Stimulated activated CD4-positive, alpha-beta T cell treated with anti-CD3 and anti-CD28 coated beads, Interleukin-4, amount 100 ng/mL, for 24 hours (primary cell): ENCODE measurements around the gene AMMECR1.
"Not testable (repeated sequence)": the region's sequence is repeated elsewhere in the genome, so short reads cannot be mapped to it uniquely, and the experiment has no call there.

Experiments used
- DNase-seq: peaks from one replicate; pipeline ENCODE4 v3.0.0-alpha.2; 2020

Gene AMMECR1

DNA sequence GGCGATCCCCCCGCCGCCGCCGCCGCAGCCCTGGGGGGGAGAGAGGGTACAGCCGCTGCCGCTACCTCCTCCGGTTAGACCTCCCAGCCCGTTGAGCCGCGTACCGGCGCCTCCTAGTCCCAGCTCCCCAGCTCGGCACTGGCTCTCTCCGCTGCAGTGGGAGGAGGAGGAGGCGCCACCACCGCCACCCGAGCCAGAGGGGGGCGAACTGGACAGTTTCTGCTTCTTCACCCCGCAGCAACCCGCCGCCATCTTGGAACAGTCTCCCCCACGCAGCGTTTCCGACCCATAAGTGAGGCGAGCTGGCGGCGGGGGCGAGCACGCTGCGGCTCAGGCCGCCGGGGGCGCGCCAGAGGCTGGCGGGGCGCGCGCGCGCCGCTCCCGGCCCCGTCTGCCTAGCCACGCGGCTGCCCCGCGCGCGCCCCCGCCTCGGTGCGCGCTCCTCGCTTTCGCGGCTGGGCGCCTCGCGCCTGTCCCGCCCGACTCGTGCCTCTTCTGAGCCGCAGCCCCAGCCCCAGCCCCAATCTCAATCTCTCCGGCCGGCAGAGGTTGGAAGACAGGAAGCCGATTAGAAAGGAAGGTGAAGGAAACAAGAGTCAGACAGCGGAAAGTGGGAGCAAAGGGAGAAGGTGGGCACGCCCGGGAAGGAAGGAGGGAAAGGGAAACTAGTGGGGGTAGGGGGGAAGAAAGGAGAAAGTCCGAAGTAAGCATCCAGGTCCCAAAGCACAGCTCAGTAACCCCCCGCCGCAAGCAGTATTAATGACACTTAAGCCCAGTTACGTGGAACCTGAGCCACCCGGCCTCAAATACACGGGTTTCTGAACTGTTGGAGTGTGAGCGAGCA lies at the start of gene AMMECR1:
TSS of gene AMMECR1 (minus strand) at position 266 of the 844 bp plus-strand sequence. CDS start at position 252, 14 bp downstream.
- DNase-seq, result peak; percentile 80

DNA sequence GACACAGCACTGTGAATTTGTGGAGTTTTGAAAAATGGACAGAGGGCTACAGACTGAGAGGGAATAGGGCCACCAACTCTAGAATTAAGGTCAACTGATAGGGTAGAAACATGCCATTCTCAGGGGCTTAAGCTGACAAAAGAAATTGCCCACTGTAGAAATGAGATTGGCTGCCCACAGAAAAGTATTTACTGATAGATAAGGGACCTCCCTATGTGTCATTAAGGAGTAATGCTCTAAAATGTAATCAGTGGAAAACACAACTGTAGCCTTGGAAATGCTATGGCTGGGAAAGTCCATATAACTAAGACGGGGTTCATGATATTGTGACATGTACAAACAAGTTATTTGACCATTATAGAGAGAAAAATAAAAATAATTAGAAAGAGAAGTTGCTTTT lies 45.4 kb upstream of the AMMECR1 start:
- no peak for DNase-seq

DNA sequence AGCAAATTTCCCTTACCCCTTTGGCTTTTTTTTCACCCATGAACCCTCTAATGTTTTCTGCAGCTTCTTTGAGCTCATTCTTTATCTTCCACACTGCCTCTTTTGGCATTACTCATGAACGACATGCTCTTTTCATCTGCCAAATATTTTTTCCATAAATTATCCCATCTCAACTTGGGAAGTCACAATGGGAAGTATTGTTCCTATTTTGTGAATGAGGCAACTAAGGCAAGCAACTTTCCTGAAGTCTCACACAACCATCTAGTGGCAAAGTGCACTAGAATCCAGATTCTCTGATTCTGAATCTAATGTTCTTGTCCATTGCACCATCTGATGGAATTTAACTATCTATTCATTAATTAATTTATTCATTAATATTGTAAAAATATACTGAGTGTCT lies 41.4 kb upstream of the AMMECR1 start:
- DNase-seq, result no peak

GRCh38 chrX:110358548-110358947 lies 40.7 kb upstream of the AMMECR1 start, which contains the start of gene RTL9:
Gene RTL9, plus strand, starts transcription at chrX:110358848. Its CDS starts 91,770 bp downstream, at chrX:110450618.
- no peak for DNase-seq

DNA sequence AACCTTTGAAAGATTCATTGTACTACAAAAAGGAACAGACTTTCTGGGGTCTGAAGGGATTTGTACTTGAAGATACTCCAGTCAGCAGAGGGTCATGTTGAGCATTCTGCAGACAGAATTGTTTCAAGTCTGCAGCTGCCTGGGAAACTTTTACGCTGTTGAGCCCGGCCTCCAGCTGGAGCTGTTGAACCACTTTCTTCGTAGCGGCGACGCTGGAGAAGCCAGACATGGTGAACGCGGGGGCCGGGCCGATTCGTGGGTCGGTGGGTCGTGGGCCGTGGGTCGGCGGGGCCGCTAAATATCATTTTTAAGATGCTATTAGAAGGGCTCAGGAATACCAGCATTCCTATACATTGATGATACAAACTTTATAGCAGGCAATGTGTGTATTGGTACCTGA lies 28.8 kb upstream of the AMMECR1 start:
- no peak for DNase-seq

GRCh38 chrX:110341189-110342035 lies 23.5 kb upstream of the AMMECR1 start:
- peak; percentile 3 for DNase-seq

- no peak for DNase-seq
Observed at GRCh38 chrX:110338935-110339334, 21.1 kb upstream of the AMMECR1 start.

DNA sequence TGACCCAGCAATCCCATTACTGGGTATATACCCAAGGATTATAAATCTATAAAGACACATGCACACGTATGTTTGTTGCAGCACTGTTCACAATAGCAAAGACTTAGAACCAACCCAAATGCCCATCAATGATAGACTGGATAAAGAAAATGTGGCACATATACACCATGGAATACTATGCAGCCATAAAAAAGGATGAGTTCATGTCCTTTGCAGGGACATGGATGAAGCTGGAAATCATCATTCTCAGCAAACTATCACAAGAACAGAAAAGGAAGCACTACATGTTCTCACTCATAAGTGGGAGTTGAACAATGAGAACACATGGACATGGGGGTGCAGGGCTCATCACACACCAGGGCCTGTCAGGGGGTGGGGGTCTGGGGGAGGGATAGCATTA lies 15.6 kb upstream of the AMMECR1 start:
- DNase-seq, result not testable (repeated sequence)

GRCh38 chrX:110331444-110332030 lies 13.7 kb upstream of the AMMECR1 start:
- no peak for DNase-seq

- DNase-seq, result not testable (repeated sequence)
Observed at GRCh38 chrX:110328613-110329012, 10.7 kb upstream of the AMMECR1 start.

GRCh38 chrX:110327336-110327735 lies 9.5 kb upstream of the AMMECR1 start:
- no peak for DNase-seq

DNA sequence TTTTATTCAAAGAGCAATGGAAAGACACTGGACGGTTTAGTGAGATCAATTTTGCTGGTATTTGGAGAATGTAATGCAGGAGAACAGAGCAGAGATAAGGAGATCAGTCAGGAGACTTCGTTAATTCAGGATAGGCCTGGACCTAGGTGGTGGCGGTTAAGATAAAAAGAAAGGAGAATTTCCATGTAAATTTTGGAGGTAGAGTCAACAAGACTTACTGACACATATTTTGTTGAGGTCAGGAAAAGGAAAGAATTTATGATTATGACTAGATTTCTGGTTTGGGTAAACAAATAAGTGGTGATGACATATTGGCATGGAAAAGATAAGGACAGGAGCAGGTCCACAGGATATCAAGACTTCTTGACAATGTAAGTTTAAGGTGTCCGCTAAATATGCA lies 8.8 kb upstream of the AMMECR1 start:
- DNase-seq, result no peak

- no peak for DNase-seq
Observed at GRCh38 chrX:110322603-110323002, 4.7 kb upstream of the AMMECR1 start.

GRCh38 chrX:110321670-110322069 lies 3.8 kb upstream of the AMMECR1 start:
- no peak for DNase-seq

- no peak for DNase-seq
Observed at GRCh38 chrX:110321081-110321480, 3.2 kb upstream of the AMMECR1 start.

GRCh38 chrX:110320381-110320987 lies 2.6 kb upstream of the AMMECR1 start:
- DNase-seq, result no peak

- no peak for DNase-seq
Observed at GRCh38 chrX:110318664-110318968, 731 bp upstream of the AMMECR1 start.

DNA sequence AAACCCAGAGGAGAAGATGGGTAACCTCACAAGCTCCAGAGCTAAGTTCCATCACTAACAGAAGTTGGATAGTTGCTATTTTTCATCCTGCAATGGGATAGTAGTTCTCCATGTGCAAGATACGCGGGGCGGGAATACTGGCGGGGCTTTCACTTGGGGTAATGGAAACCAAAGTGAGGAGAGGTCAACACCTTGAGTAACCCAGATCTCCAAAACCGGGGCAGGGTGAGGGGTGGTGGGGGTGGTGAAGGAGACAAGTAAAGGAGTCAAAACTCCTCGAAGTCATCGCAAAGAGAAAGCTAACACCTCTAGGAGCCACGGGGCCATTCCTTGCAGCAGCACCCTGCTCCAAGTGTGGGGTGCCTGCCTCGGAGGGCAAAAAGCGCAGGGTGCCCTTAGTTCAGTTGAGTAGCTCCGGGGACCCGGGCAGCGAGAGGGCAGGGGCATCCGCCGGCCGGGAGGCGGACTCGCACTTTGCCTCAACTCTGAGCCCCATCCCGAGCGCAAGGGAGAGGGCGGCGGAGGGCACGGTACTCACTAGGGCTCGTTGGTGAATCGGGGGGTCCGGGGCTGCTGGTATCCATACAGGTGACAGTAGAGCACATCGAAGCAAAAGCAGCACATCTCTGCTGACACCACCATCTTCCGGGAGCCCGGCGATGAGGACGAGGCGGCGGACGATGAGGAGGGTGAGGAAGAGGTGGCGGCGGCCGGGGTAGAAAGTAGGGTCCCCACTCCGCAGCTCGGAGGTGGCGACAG lies 645 bp downstream of the AMMECR1 start:
- DNase-seq, result peak; percentile 22

- DNase-seq, result no peak
Observed at GRCh38 chrX:110316351-110317060, 1.4 kb downstream of the AMMECR1 start.

GRCh38 chrX:110315551-110315950 lies 2.3 kb downstream of the AMMECR1 start:
- no peak for DNase-seq

DNA sequence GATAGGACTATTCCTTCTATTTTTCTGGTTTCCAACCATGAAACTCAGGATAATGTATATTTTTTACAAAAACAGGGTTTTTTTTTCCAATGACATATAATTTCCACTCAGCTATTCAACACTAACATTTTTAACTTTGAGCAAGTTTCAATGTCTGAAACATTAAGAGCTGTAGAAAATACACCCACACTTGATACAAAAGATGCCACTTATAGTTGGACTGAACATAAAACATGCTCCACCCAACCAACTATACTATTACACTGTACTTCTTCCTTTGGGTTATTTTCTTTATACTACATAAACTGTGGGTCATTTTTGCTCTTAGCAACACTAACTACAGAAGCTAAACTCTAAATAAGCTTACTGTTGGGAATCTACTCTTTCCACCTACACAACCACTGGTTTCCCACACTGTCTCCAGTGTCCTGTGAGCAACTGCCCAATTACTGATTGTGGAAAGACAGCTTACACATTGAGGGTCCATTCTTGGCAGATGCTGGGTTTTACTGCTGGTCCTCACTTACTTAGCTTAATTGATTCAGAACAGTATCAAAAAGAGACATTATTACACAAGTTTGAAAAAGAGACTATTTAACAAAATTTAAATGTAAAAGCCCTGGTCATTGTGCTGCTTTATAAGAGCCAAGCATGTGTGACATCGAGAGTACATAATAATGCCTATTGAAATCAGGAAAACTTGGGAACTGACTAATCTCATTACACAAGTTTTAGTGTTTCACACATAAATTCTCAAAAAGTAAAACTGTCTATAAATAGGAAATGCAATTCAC lies 6.3 kb downstream of the AMMECR1 start:
- no peak for DNase-seq
